ENCODE measurements around the gene SOWAHA. TPM values are rescaled to one million over a fixed set of nuclear protein-coding genes. Genes with fewer than 3 reads are reported as not detected.

Gene SOWAHA
- total RNA-seq, 1 donor from 2014 or later: 0.21 TPM

DNA sequence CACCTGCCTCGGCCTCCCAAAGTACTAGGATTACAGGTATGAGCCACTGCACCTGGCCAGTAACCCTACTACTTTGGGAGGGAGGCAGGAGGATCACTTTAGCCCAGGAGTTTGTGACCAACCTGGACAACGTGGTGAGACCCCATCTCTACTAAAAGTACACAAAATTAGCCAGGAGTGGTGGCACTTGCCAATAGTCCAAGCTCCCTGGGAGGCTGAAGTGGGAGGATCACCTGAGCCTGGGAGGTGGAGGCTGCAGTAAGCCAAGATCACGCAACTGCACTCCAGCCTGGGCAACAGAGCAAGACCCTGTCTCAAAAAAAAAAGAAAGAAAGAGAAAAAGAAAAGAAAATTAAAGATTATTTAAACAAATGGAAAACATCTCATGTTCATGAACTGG, 42.9 kb downstream of the SOWAHA start:
- H3K27me3 ChIP-seq (ENCODE audit: control insufficient read depth, insufficient read depth, low read length): no peaks in the 10 kb centered on the region
- DNase-seq (ENCODE audit: low read depth): no peak
- TF ChIP-seq, protein P1, sequence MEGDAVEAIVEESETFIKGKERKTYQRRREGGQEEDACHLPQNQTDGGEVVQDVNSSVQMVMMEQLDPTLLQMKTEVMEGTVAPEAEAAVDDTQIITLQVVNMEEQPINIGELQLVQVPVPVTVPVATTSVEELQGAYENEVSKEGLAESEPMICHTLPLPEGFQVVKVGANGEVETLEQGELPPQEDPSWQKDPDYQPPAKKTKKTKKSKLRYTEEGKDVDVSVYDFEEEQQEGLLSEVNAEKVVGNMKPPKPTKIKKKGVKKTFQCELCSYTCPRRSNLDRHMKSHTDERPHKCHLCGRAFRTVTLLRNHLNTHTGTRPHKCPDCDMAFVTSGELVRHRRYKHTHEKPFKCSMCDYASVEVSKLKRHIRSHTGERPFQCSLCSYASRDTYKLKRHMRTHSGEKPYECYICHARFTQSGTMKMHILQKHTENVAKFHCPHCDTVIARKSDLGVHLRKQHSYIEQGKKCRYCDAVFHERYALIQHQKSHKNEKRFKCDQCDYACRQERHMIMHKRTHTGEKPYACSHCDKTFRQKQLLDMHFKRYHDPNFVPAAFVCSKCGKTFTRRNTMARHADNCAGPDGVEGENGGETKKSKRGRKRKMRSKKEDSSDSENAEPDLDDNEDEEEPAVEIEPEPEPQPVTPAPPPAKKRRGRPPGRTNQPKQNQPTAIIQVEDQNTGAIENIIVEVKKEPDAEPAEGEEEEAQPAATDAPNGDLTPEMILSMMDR (IDR thresholded peaks at IDR 0.05; ENCODE audit: insufficient read depth, low read length, poor library complexity, severe bottlenecking): no peak
- no peak overlapping the region for H3K4me3 ChIP-seq (ENCODE audit: low read depth, low read length)
- H3K36me3 ChIP-seq (ENCODE audit: control insufficient read depth, insufficient read depth, low read length): no peaks in the 10 kb centered on the region

DNA sequence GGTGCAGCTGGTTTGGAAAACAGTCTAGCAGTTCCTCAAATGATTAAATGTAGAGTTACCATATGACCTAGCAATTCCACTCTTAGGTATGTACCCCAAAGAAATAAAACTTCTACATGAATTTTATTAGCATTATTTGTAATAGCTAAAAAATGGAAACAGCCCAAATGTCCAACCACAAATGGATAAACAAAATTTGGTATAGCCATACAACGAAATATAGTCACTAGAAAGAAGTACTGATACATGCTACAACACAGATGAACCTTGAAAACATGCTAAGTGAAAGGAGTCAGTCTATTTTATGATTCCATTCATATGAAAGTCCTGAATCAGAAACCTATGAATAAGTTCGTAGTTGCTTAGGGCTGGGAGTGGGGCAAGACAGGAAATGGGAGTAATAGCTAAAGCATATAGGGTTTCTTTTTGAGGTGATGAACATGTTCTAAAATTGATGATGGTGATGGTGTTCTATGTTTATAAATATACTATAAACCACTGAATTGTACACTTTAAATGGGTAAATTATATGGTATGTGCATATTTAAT, 46.9 kb downstream of the SOWAHA start:
- TF ChIP-seq, protein P1 (IDR thresholded peaks at IDR 0.05; ENCODE audit: insufficient read depth, low read length, poor library complexity, severe bottlenecking): no peak
- H3K4me3 ChIP-seq (ENCODE audit: low read depth, low read length): no peak overlapping the region
- H3K36me3 ChIP-seq (ENCODE audit: control insufficient read depth, insufficient read depth, low read length): no peaks in the 10 kb centered on the region
- no peaks in the 10 kb centered on the region for H3K27me3 ChIP-seq (ENCODE audit: control insufficient read depth, insufficient read depth, low read length)
- no peak for DNase-seq (ENCODE audit: low read depth)

DNA sequence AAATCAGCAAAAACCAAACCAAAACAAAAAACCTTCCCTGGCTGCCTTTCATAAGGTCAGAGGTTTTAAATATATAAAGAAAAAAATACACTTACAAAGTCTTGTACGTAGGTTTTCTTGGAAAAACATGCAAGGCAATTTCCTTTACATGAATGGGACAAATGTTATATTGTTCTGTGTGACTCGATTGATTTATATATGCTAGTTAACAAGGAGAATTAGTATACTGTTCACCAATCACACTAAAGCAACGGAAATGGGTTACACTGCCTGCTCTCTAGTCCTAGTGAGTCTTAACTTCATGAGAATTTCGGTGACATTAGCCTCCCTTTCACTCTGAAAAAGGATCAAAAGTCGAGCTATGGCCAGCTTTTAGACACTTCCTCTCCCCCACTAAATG, 47.6 kb downstream of the SOWAHA start:
- TF ChIP-seq, protein P1 (IDR thresholded peaks at IDR 0.05; ENCODE audit: insufficient read depth, low read length, poor library complexity, severe bottlenecking): no peak
- no peaks in the 10 kb centered on the region for H3K36me3 ChIP-seq (ENCODE audit: control insufficient read depth, insufficient read depth, low read length)
- H3K27me3 ChIP-seq (ENCODE audit: control insufficient read depth, insufficient read depth, low read length): no peaks in the 10 kb centered on the region
- H3K4me3 ChIP-seq (ENCODE audit: low read depth, low read length): no peak overlapping the region
- DNase-seq (ENCODE audit: low read depth): no peak

DNA sequence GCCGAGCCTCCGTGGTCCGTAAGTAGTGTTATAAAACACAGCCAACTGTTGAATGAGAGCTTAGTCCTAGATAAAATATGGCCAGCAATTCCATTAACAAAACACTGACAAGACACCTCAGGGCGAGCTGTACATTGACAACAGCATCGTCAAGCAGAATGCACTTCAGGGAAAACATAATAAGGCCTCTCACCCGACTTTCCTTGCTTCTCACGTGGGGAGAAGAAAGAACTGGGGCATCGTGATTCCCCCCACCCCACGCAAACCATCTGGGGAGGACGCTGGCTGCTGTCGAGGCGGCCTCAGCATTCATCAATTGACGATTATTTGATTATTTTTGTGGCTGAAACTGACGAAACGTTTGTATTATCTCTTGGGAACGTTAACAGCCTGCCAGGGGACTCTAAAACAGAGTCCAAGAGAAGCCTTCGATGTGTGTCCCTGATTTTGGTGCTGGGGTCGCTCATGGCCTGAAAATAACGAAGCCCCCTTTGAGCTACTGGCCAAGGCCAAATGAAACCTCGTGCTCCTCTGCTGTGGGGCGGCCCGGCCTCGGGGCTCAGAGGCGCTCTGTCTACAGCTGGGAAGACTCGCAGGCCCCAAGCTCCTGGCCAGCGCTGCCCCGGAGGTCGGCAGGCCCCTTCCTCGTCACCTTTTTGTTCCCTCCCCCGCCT, 52.7 kb downstream of the SOWAHA start:
- TF ChIP-seq, protein P1 (IDR thresholded peaks at IDR 0.05; ENCODE audit: insufficient read depth, low read length, poor library complexity, severe bottlenecking): no peak
- DNase-seq (ENCODE audit: low read depth): no peak
- Histone ChIP-seq H3K4me3 (ENCODE audit: low read depth, low read length) (peak overlapping the region; percentile 72), H3K36me3 (ENCODE audit: control insufficient read depth, insufficient read depth, low read length) (no peaks in the 10 kb centered on the region), H3K27me3 (ENCODE audit: control insufficient read depth, insufficient read depth, low read length) (no peaks in the 10 kb centered on the region)

Other genes with a start within 250 kb of the SOWAHA start
- not detected in 2 replicates for gene IL13, start 155.1 kb upstream of the SOWAHA start, total RNA-seq
- gene IL4, start 139.3 kb upstream of the SOWAHA start, total RNA-seq: not detected in 2 replicates
- gene KIF3A, start 75.8 kb upstream of the SOWAHA start, total RNA-seq: 10.6 and 10.7 TPM in 2 replicates
- 0.42 and 1.6 TPM in 2 replicates for gene CCNI2, start 65.9 kb upstream of the SOWAHA start, total RNA-seq
- gene SEPTIN8, start 36.1 kb upstream of the SOWAHA start, total RNA-seq: 68.6 and 88.7 TPM in 2 replicates
- gene SHROOM1, start 17.3 kb downstream of the SOWAHA start, total RNA-seq: 6.7 and 9.8 TPM in 2 replicates
- 0.88 and 0.89 TPM in 2 replicates for gene GDF9, start 53.2 kb downstream of the SOWAHA start, total RNA-seq
- gene UQCRQ, start 53.3 kb downstream of the SOWAHA start, total RNA-seq: 154 and 197 TPM in 2 replicates
- gene LEAP2, start 60.4 kb downstream of the SOWAHA start, total RNA-seq: 0.25 and 0.34 TPM in 2 replicates
- gene AFF4, start 150.3 kb downstream of the SOWAHA start, total RNA-seq: 69.0 and 76.7 TPM in 2 replicates
- 10.2 and 19.8 TPM in 2 replicates for gene ZCCHC10, start 213.2 kb downstream of the SOWAHA start, total RNA-seq
- gene HSPA4, start 238.7 kb downstream of the SOWAHA start, total RNA-seq: 79.6 and 95.9 TPM in 2 replicates

All from kidney epithelial cell (primary cell).